ENCODE measurements around the gene PLPP3. TPM values are rescaled to one million over a fixed set of nuclear protein-coding genes. Genes with fewer than 3 reads are reported as not detected.

Gene PLPP3
- total RNA-seq, 4 donors from 2014 or later, result 16.5 to 116 (median 33.5) TPM

GRCh38 chr1:56456435-56457101 is 122.8 kb downstream of the PLPP3 start:
- no peaks in the 10 kb centered on the region for H3K27me3 ChIP-seq
- H3K27ac ChIP-seq, result no peak overlapping the region
- no peak for DNase-seq
- 48 to 52% methylated on average over 12 of the region's 12 CpGs for WGBS, 2 donors
- H3K36me3 ChIP-seq, result no peaks in the 10 kb centered on the region
- TF ChIP-seq POLR2A (IDR thresholded peaks at IDR 0.05), result no peak
- TF ChIP-seq, protein P1, sequence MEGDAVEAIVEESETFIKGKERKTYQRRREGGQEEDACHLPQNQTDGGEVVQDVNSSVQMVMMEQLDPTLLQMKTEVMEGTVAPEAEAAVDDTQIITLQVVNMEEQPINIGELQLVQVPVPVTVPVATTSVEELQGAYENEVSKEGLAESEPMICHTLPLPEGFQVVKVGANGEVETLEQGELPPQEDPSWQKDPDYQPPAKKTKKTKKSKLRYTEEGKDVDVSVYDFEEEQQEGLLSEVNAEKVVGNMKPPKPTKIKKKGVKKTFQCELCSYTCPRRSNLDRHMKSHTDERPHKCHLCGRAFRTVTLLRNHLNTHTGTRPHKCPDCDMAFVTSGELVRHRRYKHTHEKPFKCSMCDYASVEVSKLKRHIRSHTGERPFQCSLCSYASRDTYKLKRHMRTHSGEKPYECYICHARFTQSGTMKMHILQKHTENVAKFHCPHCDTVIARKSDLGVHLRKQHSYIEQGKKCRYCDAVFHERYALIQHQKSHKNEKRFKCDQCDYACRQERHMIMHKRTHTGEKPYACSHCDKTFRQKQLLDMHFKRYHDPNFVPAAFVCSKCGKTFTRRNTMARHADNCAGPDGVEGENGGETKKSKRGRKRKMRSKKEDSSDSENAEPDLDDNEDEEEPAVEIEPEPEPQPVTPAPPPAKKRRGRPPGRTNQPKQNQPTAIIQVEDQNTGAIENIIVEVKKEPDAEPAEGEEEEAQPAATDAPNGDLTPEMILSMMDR (IDR thresholded peaks at IDR 0.05), result no peak
- H3K9me3 ChIP-seq, result no peaks in the 10 kb centered on the region
- H3K4me1 ChIP-seq, result peaks cover 0 to 12% (median 11%) of the 10 kb centered on the region in 3 donors
- intact Hi-C loops (cut with DNase I), result no loop called here
- no peak overlapping the region for H3K4me3 ChIP-seq

- no peaks in the 10 kb centered on the region for H3K9me3 ChIP-seq
- no peak overlapping the region for H3K27ac ChIP-seq
- TF ChIP-seq POLR2A (IDR thresholded peaks at IDR 0.05), result no peak
- TF ChIP-seq, protein P1 (IDR thresholded peaks at IDR 0.05), result no peak
- WGBS, 2 donors, result 83 to 87% methylated on average over 10 of the region's 10 CpGs
- no peak overlapping the region for H3K4me3 ChIP-seq
- intact Hi-C loops (cut with DNase I), result no loop called here
- DNase-seq, result no peak
- H3K27me3 ChIP-seq, result no peaks in the 10 kb centered on the region
- no peaks in the 10 kb centered on the region for H3K36me3 ChIP-seq
- peaks cover 0 to 20% (median 20%) of the 10 kb centered on the region in 3 donors for H3K4me1 ChIP-seq
Observed at GRCh38 chr1:56453417-56454078, 125.8 kb downstream of the PLPP3 start.

DNA sequence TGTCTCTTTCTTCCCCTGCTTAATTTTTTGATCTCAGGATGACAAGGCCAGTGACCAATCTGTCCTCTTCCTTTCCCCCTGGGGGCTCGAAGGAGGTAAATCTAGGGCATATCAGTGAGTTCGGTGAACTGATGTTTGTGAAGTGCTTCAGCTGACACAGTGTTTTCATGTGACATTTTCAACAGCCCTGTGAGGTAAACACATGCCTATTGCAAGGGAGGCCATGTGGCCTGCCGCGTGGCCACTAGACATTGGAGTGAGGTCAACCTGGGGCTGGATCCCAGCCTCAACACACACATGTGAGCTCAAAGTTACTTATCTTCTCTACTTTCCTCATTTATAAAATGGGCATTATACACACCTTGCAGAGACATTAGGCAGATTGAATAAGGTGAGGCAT is 126.3 kb downstream of the PLPP3 start:
- Histone ChIP-seq H3K36me3 (no peaks in the 10 kb centered on the region), H3K9me3 (no peaks in the 10 kb centered on the region), H3K4me3 (no peak overlapping the region), H3K27ac (peak overlapping the region in 2 of 4 donors; percentile 53 to 56), H3K4me1 (peaks cover 0 to 25% (median 24%) of the 10 kb centered on the region in 3 donors), H3K27me3 (no peaks in the 10 kb centered on the region)
- WGBS, 2 donors, result 79 to 83% methylated on average over 4 of the region's 4 CpGs
- TF ChIP-seq POLR2A (IDR thresholded peaks at IDR 0.05), result no peak
- TF ChIP-seq, protein P1 (IDR thresholded peaks at IDR 0.05), result no peak
- intact Hi-C loops (cut with DNase I), result no loop called here
- no peak for DNase-seq

DNA sequence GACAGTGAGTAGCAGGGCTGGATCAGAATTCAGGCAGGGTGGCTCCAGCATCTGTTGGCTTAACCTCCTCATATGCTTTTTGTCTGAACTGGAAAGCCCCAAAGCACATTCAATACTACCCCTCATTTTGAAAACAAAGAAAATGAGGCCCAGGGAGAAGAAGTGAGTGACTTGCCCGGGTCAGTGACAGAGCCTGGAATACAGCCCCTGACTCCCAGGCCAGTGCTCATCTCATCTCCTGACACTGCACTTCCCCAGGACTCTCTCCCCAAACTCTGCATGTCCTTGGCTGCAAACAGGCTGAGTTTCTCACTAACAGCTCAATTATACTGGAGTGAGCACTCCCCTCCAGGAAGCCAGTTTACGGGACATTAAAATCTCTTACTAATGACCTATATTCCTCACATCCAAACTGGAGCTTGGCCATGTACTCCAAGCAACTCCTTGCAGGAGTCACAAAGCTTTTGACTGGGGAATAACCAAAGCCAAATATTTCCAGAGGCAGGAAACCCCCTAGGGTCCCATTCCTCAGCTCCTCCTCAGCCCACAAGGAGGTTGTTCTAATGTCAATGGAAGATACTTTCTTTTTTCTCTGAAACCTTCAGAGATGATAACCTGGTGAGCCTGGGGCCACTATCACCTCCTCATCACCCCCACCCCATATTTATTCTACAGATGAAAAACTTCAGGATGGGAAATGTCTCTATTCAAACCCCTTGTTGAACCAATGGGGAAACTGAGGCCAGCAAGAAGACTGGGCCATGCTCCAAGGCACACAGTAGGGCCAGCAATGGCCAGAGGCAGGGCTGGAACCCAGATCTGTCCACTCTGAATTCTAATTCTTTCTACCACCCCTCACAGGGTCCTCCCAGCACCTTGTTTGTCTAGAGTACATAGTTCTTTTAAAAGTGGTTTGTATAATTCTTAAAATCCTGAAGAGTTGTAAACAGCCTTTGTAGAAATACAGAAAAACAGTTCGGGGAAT is 127.0 kb downstream of the PLPP3 start:
- Histone ChIP-seq H3K4me3 (no peak overlapping the region), H3K9me3 (no peaks in the 10 kb centered on the region), H3K4me1 (peaks cover 0 to 32% (median 24%) of the 10 kb centered on the region in 3 donors), H3K36me3 (no peaks in the 10 kb centered on the region), H3K27ac (peak overlapping the region in 3 of 4 donors; percentile 40 to 56 (median 53)), H3K27me3 (no peaks in the 10 kb centered on the region)
- DNase-seq, result no peak
- 30 to 47% methylated on average over 2 to 3 of the region's 3 CpGs for WGBS, 2 donors
- intact Hi-C loops (cut with DNase I), result no loop called here
- TF ChIP-seq, protein P1 (IDR thresholded peaks at IDR 0.05), result no peak
- no peak for TF ChIP-seq POLR2A (IDR thresholded peaks at IDR 0.05)

All from esophagus squamous epithelium (tissue), 5 donors.